Sigmoid colon (tissue), 4 donors: ENCODE measurements around the gene SEC24D.
"Not testable (repeated sequence)": the region's sequence is repeated elsewhere in the genome, so short reads cannot be mapped to it uniquely, and the experiment has no call there.

ENCODE experiments used
- CTCF ChIP-seq, 4 experiments: fragments of 450-650 bp in 3 of 4; fragments of 200-600 bp in 1 of 4; IDR thresholded peaks; one replicate each; pipeline ENCODE4 v1.5.1; 2016 to 2019; ENCODE audit warnings: antibody characterized with exemption in 4 of 4, mild to moderate bottlenecking in 3 of 4, moderate library complexity in 2 of 4
- EP300 ChIP-seq, 4 donors: sonication (generic); formaldehyde crosslinking; IDR thresholded peaks; one replicate each; pipeline ENCODE4 v1.6.1; 2017; ENCODE audit warnings: antibody characterized with exemption in 4 of 4
- POLR2A ChIP-seq, 2 donors: fragments of 450-650 bp; IDR thresholded peaks; one replicate each; pipeline ENCODE4 v1.6.1; 2016; ENCODE audit warnings: antibody characterized with exemption in 2 of 2, mild to moderate bottlenecking in 2 of 2, moderate library complexity in 2 of 2
- POLR2AphosphoS5 ChIP-seq, 4 donors: sonication (generic); formaldehyde crosslinking; IDR thresholded peaks; one replicate each; pipeline ENCODE4 v1.6.1; 2017; ENCODE audit warnings: antibody characterized with exemption in 4 of 4

GRCh38 chr4:118791690-118792446 lies 44.1 kb downstream of the SEC24D start:
- not testable (repeated sequence) for TF ChIP-seq CTCF, POLR2A, POLR2AphosphoS5, EP300 (IDR thresholded peaks at IDR 0.05)
